Loucy (cell line): ENCODE data around the gene PDE4D.

Source experiments
- EZH2phosphoT487 ChIP-seq: fragments of 200-600 bp; IDR thresholded peaks from 2 replicates; pipeline ENCODE4 v1.6.1; 2018; ENCODE audit warnings: antibody characterized with exemption, mild to moderate bottlenecking, moderate library complexity, borderline replicate concordance
- TF ChIP-seq, protein P1 (sequence below): fragments of 200-600 bp; sonication (generic); conservative IDR thresholded peaks from 2 replicates; pipeline ENCODE4 v1.5.1; 2014; ENCODE audit warnings: mild to moderate bottlenecking, antibody characterized with exemption, low read length

DNA sequence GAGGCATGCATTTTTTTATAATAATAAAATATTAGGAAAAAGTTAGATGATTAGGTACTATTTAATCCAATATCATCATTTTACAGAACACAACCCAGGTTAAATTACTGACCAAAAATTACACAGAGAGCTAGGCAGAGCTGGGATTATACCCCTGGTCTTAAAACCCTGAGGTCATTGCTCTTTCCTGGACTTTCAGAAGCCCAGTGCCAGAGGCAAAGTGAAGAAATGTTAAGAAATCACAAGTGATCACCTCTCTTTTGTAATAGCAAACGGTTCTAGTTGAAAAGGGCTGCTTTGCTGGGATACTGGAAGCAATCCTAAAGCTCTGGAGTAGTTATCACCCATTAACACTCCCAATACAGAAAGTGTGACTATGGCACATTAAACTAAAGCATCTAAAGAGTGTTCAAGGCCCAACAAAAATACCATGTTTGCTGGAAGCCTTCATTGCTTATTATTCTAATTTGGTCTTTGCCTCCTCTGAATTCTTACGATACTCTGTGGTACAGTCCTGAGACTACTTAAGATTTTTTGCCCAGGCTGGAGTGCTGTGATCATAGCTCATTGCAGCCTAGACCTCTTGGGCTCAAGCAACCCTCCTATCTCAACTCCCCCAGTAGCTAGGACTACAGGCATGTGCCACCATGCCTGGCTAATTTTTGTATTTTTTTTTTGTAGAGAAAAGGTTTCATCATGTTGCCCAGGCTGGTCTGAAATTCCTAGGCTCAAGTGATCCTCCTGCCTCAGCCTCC lies 734.7 kb downstream of the PDE4D start:
- TF ChIP-seq, protein P1, sequence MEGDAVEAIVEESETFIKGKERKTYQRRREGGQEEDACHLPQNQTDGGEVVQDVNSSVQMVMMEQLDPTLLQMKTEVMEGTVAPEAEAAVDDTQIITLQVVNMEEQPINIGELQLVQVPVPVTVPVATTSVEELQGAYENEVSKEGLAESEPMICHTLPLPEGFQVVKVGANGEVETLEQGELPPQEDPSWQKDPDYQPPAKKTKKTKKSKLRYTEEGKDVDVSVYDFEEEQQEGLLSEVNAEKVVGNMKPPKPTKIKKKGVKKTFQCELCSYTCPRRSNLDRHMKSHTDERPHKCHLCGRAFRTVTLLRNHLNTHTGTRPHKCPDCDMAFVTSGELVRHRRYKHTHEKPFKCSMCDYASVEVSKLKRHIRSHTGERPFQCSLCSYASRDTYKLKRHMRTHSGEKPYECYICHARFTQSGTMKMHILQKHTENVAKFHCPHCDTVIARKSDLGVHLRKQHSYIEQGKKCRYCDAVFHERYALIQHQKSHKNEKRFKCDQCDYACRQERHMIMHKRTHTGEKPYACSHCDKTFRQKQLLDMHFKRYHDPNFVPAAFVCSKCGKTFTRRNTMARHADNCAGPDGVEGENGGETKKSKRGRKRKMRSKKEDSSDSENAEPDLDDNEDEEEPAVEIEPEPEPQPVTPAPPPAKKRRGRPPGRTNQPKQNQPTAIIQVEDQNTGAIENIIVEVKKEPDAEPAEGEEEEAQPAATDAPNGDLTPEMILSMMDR, result no peak
- TF ChIP-seq EZH2phosphoT487, result no peak
